Measurements from ENCODE around the gene MACROH2A1.
A peak's percentile ranks its signal among the peaks of the same experiment; 100 is the strongest.

The MACROH2A1 gene

GRCh38 chr5:135444360-135444759 is 45.3 kb upstream of the MACROH2A1 start:
- Histone ChIP-seq H3K9ac (peak overlapping the region in 7 of 11 experiments; percentile 53 to 69 (median 60); a peak in 8 of 22 replicates), H3K9me3 (replicated peaks in 1 of 11) (no peaks in the 10 kb centered on the region; a peak in 1 of 22 replicates), H3K36me3 (peaks cover 0 to 28% (median 0%) of the 10 kb centered on the region in 11 experiments; a peak in 4 of 22 replicates), H3K4me2 (peak overlapping the region; percentile 86 to 97 (median 91)), H3K27me3 (no peaks in the 10 kb centered on the region), H3K4me1 (peaks cover 100% of the 10 kb centered on the region in 10 experiments), H3K4me3 (no peak overlapping the region; a peak in 1 of 20 replicates), H3K27ac (peak overlapping the region in 9 of 11 experiments; percentile 47 to 99 (median 92); a peak in 16 of 22 replicates), H4K20me1 (no peaks in the 10 kb centered on the region)
- no peak for TF ChIP-seq Cebpa-rat (IDR thresholded peaks at IDR 0.05)

GRCh38 chr5:135443161-135443960 is 44.3 kb upstream of the MACROH2A1 start:
- TF ChIP-seq Cebpa-rat (IDR thresholded peaks at IDR 0.05), result no peak
- no peaks in the 10 kb centered on the region for H3K27me3 ChIP-seq
- H3K27ac ChIP-seq, result peak overlapping the region; percentile 39 to 99 (median 91); a peak in 20 of 22 replicates
- H3K36me3 ChIP-seq, result peaks cover 0 to 22% (median 0%) of the 10 kb centered on the region in 11 experiments; a peak in 3 of 22 replicates
- H3K4me3 ChIP-seq, result no peak overlapping the region; a peak in 2 of 20 replicates
- H4K20me1 ChIP-seq, result no peaks in the 10 kb centered on the region
- H3K4me2 ChIP-seq, result peak overlapping the region; percentile 86 to 97 (median 91)
- H3K9me3 ChIP-seq (replicated peaks in 1 of 11), result no peaks in the 10 kb centered on the region; a peak in 1 of 22 replicates
- H3K9ac ChIP-seq, result peak overlapping the region in 10 of 11 experiments; percentile 12 to 88 (median 69); a peak in 13 of 22 replicates
- peaks cover 100% of the 10 kb centered on the region in 10 experiments for H3K4me1 ChIP-seq

GRCh38 chr5:135442431-135443160 is 43.6 kb upstream of the MACROH2A1 start:
- H3K4me1 ChIP-seq, result peaks cover 100% of the 10 kb centered on the region in 10 experiments
- no peaks in the 10 kb centered on the region; a peak in 1 of 22 replicates for H3K9me3 ChIP-seq (replicated peaks in 1 of 11)
- H3K27ac ChIP-seq, result peak overlapping the region; percentile 60 to 99 (median 91); a peak in 21 of 22 replicates
- H3K4me2 ChIP-seq, result peak overlapping the region; percentile 86 to 97 (median 91)
- H3K27me3 ChIP-seq, result no peaks in the 10 kb centered on the region
- no peaks in the 10 kb centered on the region for H4K20me1 ChIP-seq
- H3K4me3 ChIP-seq, result peak overlapping the region in 3 of 10 experiments; percentile 2 to 38 (median 32); a peak in 3 of 20 replicates
- peaks cover 0 to 16% (median 0%) of the 10 kb centered on the region in 11 experiments; a peak in 2 of 22 replicates for H3K36me3 ChIP-seq
- peak overlapping the region in 10 of 11 experiments; percentile 48 to 88 (median 70); a peak in 19 of 22 replicates for H3K9ac ChIP-seq
- no peak for TF ChIP-seq Cebpa-rat (IDR thresholded peaks at IDR 0.05)

- no peaks in the 10 kb centered on the region for H3K27me3 ChIP-seq
- TF ChIP-seq Cebpa-rat (IDR thresholded peaks at IDR 0.05), result no peak
- peak overlapping the region; percentile 48 to 88 (median 69); a peak in 19 of 22 replicates for H3K9ac ChIP-seq
- no peaks in the 10 kb centered on the region for H3K9me3 ChIP-seq (replicated peaks in 1 of 11)
- peaks cover 0 to 9% (median 0%) of the 10 kb centered on the region in 11 experiments; a peak in 1 of 22 replicates for H3K36me3 ChIP-seq
- H4K20me1 ChIP-seq, result no peaks in the 10 kb centered on the region
- H3K4me2 ChIP-seq, result peak overlapping the region; percentile 86 to 97 (median 91)
- peak overlapping the region in 5 of 10 experiments; percentile 17 to 38 (median 21); a peak in 6 of 20 replicates for H3K4me3 ChIP-seq
- H3K4me1 ChIP-seq, result peaks cover 98 to 100% (median 100%) of the 10 kb centered on the region in 10 experiments
- H3K27ac ChIP-seq, result peak overlapping the region; percentile 60 to 99 (median 91); a peak in 21 of 22 replicates
Observed at GRCh38 chr5:135441919-135442318, 42.9 kb upstream of the MACROH2A1 start.

- Histone ChIP-seq H4K20me1 (no peaks in the 10 kb centered on the region), H3K4me3 (peak overlapping the region in 4 of 10 experiments; percentile 18 to 38 (median 26); a peak in 5 of 20 replicates), H3K36me3 (peaks cover 0 to 4% (median 0%) of the 10 kb centered on the region in 11 experiments; a peak in 1 of 22 replicates), H3K4me2 (peak overlapping the region; percentile 86 to 97 (median 91)), H3K9me3 (replicated peaks in 1 of 11) (no peaks in the 10 kb centered on the region), H3K4me1 (peaks cover 98 to 100% (median 100%) of the 10 kb centered on the region in 10 experiments), H3K27me3 (no peaks in the 10 kb centered on the region), H3K27ac (peak overlapping the region; percentile 60 to 99 (median 91); a peak in 21 of 22 replicates), H3K9ac (peak overlapping the region; percentile 48 to 88 (median 69); a peak in 19 of 22 replicates)
- TF ChIP-seq Cebpa-rat (IDR thresholded peaks at IDR 0.05), result no peak
Observed at GRCh38 chr5:135441350-135441831, 42.4 kb upstream of the MACROH2A1 start.

GRCh38 chr5:135440916-135441315 is 41.9 kb upstream of the MACROH2A1 start:
- peak overlapping the region; percentile 86 to 97 (median 91) for H3K4me2 ChIP-seq
- H3K36me3 ChIP-seq, result no peaks in the 10 kb centered on the region
- H4K20me1 ChIP-seq, result no peaks in the 10 kb centered on the region
- H3K4me3 ChIP-seq, result peak overlapping the region in 3 of 10 experiments; percentile 7 to 38 (median 12); a peak in 4 of 20 replicates
- H3K27me3 ChIP-seq, result no peaks in the 10 kb centered on the region
- peaks cover 98 to 100% (median 100%) of the 10 kb centered on the region in 10 experiments for H3K4me1 ChIP-seq
- peak overlapping the region in 10 of 11 experiments; percentile 28 to 99 (median 92); a peak in 17 of 22 replicates for H3K27ac ChIP-seq
- peak overlapping the region; percentile 0 to 88 (median 69); a peak in 17 of 22 replicates for H3K9ac ChIP-seq
- H3K9me3 ChIP-seq (replicated peaks in 1 of 11), result no peaks in the 10 kb centered on the region
- no peak for TF ChIP-seq Cebpa-rat (IDR thresholded peaks at IDR 0.05)

GRCh38 chr5:135439231-135440205 is 40.5 kb upstream of the MACROH2A1 start:
- Histone ChIP-seq H3K9ac (peak overlapping the region; percentile 20 to 88 (median 59); a peak in 19 of 22 replicates), H3K9me3 (replicated peaks in 1 of 11) (no peaks in the 10 kb centered on the region), H3K4me2 (peak overlapping the region; percentile 86 to 97 (median 91)), H3K27me3 (no peaks in the 10 kb centered on the region), H3K27ac (peak overlapping the region; percentile 44 to 99 (median 91); a peak in 20 of 22 replicates), H3K4me1 (peaks cover 98 to 100% (median 100%) of the 10 kb centered on the region in 10 experiments), H3K36me3 (no peaks in the 10 kb centered on the region), H3K4me3 (peak overlapping the region in 5 of 10 experiments; percentile 3 to 49 (median 33); a peak in 6 of 20 replicates), H4K20me1 (no peaks in the 10 kb centered on the region)
- no peak for TF ChIP-seq Cebpa-rat (IDR thresholded peaks at IDR 0.05)

Measured in BLaER1 treated with 17β-estradiol and CSF1 and Interleukin-3, amounts not matched to agents 10 nM and 100 nM (cell line).